Embryonic facial prominence (tissue), 1 donor: ENCODE measurements around the gene CADPS.

Source experiments
- DNase-seq: peaks from one replicate; pipeline ENCODE4 v3.0.0-alpha.2; 2016; ENCODE audit errors: extremely low spot score

Gene CADPS

DNA sequence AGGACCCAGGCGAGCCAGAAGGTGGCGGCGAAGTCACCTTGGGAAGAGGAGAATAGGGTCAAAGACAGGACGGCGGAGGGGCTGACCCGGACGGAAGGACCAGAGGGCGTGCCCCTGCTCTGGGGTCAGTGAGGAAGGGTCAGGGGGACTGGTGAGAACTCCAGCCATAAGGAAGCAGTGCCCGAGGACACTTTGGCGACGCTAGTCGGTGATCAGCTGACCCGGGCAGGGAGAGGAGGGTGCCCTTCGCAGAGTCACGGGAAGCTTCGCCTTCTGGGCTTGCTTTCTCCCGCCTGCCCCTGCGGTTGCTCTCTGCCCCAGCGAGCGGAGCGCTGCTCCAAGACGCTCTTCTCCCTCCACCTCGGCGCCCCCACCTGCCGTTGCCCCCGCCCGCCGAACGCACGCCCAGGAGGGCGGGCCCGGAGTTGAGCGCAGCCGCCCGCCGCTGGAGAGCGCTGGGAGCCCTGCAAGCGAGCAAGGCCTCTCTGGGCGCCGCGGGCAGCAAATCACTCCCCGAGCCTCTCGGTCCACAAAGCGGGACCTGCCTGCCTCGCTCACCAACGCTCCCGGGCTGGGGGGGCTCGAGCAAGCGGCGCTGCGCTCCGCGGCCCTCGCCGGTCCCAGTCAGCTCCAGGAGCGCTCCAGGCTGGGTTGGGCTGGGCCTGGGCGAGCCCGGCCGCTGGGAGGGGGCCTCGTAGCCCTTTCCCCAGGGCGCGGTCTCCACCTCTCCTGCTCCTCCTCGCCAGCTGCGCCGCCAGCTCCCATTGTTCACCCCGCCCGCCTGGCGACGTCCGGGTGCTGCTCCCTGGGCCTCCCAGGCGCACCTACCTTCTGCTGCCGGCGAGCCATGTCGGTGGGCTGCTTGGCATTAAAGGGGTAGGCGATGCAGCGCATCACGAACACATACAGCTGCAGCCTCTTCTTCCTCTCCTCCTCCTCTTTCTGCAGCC lies 1.2 kb downstream of the CADPS start:
- no peak for DNase-seq

GRCh38 chr3:62873451-62873760 lies 1.8 kb downstream of the CADPS start:
- DNase-seq = no peak

DNA sequence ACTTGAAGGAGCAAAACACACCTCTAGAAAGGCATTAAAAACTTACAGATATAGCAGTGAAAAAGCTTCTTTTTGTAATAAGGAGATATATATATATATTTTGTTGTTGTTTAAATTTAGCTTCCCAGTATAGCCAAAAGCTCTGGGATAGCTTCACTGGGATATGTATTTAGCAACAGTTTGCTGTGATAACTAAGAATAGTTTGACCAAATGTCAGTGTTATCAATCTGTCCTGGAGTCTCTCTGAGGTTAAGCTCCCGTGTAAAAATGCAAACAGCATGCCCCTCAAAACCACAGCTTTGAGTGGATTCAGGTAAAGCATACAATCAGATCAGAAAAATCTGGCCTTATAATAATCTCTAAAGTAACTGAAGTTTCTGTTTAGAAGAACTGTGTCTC lies 2.9 kb downstream of the CADPS start:
- no peak for DNase-seq

DNA sequence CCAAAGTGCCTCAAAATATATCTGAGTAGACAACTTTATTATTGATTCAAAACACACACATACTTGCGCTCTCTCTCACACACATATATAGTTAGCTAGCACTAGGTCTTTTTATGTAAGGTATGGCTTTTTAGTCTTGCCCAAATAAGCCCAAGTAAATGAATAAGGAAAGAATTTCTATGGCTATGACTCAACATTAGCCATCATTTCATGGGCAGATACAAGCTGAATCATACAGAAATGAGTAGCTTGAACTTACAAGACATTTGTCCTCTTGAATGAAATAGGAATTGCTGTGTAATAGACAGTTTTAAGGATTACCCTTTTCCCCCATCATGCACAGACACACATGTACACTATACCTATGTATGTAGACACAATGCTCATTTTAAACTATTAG lies 4.9 kb downstream of the CADPS start:
- DNase-seq = no peak

DNA sequence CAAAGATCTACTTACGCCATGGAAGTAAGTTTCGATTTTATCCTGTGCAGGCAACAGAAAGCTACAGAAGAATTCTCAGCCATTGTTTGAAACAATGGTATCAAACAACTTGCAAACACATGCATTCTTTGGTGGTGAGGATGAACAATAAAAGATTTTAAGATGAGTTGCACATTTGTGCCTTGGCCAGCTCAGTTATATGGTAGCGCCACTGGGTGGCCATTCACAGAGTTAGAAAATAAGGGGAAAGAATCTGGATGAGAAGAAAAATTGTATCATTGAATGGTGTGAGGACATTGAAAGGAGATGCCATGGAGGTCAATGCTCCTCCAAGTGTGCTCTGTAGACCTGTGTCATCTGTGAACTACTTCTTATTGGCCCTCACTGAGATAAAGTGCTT lies 11.6 kb downstream of the CADPS start:
- no peak for DNase-seq

- no peak for DNase-seq
These were observed 15.9 kb downstream of the CADPS start for GRCh38 chr3:62859203-62859791.

- DNase-seq = no peak
These were observed 29.2 kb downstream of the CADPS start for GRCh38 chr3:62845996-62846395.

- no peak for DNase-seq
These were observed 31.7 kb downstream of the CADPS start for GRCh38 chr3:62843508-62843907.

GRCh38 chr3:62839748-62840147 lies 35.5 kb downstream of the CADPS start:
- DNase-seq = no peak

GRCh38 chr3:62837145-62837787 lies 38.0 kb downstream of the CADPS start:
- no peak for DNase-seq

- DNase-seq = no peak
These were observed 39.5 kb downstream of the CADPS start for GRCh38 chr3:62835554-62836236.

DNA sequence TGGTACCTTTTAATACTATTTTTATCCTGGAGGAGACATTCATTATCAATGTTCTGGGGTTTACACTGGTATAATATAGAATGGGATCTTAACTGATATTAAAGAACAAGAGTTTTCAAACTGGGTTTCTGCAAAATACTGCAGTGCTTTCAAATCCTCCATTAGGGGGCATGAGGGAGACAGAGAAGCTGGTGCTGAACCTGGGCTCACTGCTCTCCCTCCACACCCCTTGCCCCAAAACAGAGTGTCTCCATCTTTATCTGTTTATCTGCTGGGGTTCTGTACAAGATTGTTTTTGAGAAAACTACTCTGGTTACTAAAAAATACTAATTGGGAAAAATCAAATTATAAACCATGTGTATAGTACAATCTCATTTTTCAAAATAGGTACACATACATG lies 41.7 kb downstream of the CADPS start:
- no peak for DNase-seq

DNA sequence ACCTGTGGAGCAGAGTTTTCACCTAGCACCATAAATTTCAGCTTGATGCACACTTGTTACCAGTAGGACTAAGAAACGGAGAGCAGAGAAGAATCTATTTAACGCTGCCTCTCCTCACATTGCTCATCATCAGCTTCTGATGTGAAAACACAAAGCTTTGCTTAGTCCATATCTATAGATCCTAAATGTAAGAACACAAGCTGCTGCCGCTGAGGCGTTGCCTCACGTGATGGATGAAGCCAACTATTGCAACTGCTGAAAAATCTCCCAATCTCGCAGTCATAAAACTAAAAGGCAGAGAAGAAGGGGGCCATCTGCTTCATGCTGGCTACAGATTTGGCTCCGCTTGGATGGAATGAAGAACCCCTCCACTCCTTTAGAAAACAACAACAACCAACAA lies 42.7 kb downstream of the CADPS start:
- DNase-seq = no peak

GRCh38 chr3:62830727-62831322 lies 44.4 kb downstream of the CADPS start:
- DNase-seq = no peak

DNA sequence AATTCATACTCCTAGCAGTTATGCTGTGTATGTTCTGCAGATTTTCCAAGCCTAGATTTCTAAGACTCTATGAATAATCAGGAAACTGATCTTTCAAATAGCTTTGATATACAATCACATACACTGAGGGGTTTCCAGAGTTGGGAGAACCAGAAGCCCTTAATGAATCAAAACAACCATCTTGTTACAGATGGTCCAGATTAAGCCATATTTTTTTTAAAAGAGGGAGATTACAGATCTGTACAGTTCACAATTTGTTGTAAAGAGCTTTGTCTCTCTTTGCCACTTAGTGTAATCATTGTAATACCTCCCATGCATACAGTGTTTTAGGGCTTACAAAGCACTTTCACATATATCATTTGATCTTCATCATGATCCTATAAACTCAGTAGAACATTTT lies 47.7 kb downstream of the CADPS start:
- DNase-seq = no peak

DNA sequence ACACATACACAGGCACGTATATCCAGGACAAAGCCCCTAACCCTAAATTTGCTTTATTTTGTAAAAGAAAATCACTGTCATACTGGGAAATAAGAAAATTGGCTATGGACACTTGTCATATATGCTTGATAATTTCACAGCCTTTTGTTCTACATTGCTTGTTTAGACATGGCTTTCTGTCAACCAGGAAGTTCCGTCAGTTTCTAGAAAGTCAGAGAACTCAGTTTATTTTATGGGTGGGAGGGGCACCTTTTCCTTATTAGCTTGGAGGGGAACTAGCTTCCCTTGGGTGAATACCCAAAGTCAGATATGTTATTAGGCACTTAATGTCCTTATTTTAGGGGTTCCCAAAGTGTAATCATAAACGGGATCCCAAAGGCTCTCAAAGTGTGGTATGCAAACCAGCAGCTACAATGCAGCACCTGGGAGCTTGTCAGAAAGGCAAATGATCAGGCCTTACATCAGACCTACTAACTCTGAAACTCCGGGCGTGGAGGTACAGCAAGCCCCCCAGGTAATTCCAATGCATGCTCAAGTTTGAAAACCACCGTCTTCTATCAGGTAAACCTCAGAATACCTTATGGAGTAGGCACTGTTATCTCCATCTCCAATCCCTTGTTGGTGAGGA lies 50.1 kb downstream of the CADPS start:
- no peak for DNase-seq

- no peak for DNase-seq
These were observed 51.7 kb downstream of the CADPS start for GRCh38 chr3:62823461-62824050.

GRCh38 chr3:62822905-62823304 lies 52.3 kb downstream of the CADPS start:
- DNase-seq = no peak

DNA sequence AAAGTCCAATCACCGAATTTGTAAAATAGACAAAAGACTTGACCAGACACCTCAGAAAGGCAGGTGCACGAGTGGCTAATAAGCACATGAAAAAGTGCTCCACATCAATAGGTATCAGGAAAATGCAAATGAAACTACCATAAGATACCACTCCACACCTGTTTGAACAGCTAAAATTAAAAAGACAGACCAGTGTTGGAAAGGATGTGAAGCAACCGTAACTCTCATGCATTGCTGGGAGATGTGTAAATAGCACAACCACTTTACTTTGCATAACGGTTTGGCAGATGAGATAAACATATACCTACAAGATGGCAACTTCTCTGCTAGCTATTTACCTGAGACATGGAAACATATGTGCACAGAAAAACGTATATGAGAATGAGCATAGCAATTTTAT lies 56.9 kb downstream of the CADPS start:
- DNase-seq = no peak

DNA sequence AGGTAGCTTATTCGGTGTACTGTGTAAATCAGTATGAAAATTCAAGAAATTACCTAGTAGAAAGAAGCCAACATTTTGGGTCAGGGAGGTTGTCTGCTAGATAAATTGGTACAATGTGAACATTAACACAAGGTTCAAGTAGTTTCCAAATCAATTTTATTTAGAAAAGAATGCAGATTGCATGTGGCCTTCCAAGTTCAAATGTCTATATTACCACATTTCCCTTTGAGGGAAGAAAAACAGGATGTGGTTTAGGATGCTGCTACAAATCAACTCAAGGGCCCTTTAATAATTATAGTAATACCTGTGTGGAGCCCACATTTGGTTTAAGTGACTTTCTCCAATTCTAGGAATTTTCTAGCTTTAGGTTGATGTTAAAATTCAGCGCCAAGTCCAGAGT lies 57.5 kb downstream of the CADPS start:
- DNase-seq = no peak

DNA sequence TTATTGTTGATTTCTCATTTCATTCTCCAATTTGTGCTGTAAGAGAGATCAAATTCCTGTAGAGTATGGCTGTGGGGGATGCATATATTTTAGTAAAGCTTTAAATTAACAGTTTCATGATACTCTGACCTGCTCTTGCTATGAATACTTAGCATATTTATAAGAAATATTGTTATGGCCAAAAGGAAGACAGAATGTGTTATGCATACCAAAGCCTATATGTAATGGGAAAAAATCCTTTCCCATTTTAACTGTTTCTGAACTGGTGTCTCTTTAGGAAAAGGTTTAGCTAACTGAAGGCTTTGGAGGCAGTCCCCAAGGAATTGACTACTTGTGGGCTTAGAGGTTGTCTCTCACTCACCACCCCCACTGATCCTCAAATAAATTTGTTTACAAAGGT lies 59.2 kb downstream of the CADPS start:
- DNase-seq = no peak
